ENCODE results near the gene SELL.
"Not testable (repeated sequence)": the region's sequence is repeated elsewhere in the genome, so short reads cannot be mapped to it uniquely, and the experiment has no call there.

Gene SELL

GRCh38 chr1:169701261-169702005 lies 10.0 kb downstream of the SELL start:
- Histone ChIP-seq H3K9me3 (ENCODE audit: control insufficient read depth, insufficient read depth, low read length) (no peaks in the 10 kb centered on the region), H3K36me3 (ENCODE audit: control insufficient read depth, insufficient read depth, low read length) (no peaks in the 10 kb centered on the region), H3K27me3 (ENCODE audit: control insufficient read depth, insufficient read depth, low read length) (no peaks in the 10 kb centered on the region), H3K4me3 (ENCODE audit: low read depth, low read length) (no peak overlapping the region), H3K4me1 (ENCODE audit: control insufficient read depth, insufficient read depth, low read length) (no peaks in the 10 kb centered on the region), H3K9ac (ENCODE audit: low read depth, low read length) (no peak overlapping the region)

DNA sequence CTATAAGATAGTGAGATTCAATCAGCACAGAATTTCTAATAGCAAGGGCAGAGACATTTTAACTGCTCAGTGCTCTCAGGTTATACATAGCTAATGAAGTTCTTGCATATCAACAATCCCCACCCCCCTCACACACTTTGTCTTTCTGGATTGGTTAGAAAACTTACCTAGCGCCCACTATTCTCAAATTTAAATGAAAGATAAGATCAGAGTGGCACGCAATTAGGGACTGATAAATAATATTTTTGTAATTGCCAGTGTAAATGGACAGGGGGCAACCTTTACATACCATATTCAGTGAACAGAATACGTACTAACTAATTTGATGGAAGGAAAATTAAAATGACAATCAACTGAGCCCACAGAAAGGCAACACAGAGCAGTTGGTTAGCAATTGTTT lies 11.7 kb downstream of the SELL start:
- H3K36me3 ChIP-seq (ENCODE audit: control insufficient read depth, insufficient read depth, low read length): no peaks in the 10 kb centered on the region
- peaks cover 5% of the 10 kb centered on the region for H3K27me3 ChIP-seq (ENCODE audit: control insufficient read depth, insufficient read depth, low read length)
- H3K4me3 ChIP-seq (ENCODE audit: low read depth, low read length): no peak overlapping the region

GRCh38 chr1:169698976-169699375 lies 12.4 kb downstream of the SELL start:
- H3K36me3 ChIP-seq (ENCODE audit: control insufficient read depth, insufficient read depth, low read length): no peaks in the 10 kb centered on the region
- H3K27me3 ChIP-seq (ENCODE audit: control insufficient read depth, insufficient read depth, low read length): peaks cover 5% of the 10 kb centered on the region
- H3K9me3 ChIP-seq (ENCODE audit: control insufficient read depth, insufficient read depth, low read length): no peaks in the 10 kb centered on the region
- no peaks in the 10 kb centered on the region for H3K4me1 ChIP-seq (ENCODE audit: control insufficient read depth, insufficient read depth, low read length)
- H3K9ac ChIP-seq (ENCODE audit: low read depth, low read length): no peak overlapping the region
- no peak overlapping the region for H3K4me3 ChIP-seq (ENCODE audit: low read depth, low read length)

More for the DNA sequence above, 11.7 kb downstream of the SELL start:
- Histone ChIP-seq H3K9ac (ENCODE audit: low read depth, low read length) (no peak overlapping the region), H3K9me3 (ENCODE audit: control insufficient read depth, insufficient read depth, low read length) (no peaks in the 10 kb centered on the region), H3K4me1 (ENCODE audit: control insufficient read depth, insufficient read depth, low read length) (no peaks in the 10 kb centered on the region)

DNA sequence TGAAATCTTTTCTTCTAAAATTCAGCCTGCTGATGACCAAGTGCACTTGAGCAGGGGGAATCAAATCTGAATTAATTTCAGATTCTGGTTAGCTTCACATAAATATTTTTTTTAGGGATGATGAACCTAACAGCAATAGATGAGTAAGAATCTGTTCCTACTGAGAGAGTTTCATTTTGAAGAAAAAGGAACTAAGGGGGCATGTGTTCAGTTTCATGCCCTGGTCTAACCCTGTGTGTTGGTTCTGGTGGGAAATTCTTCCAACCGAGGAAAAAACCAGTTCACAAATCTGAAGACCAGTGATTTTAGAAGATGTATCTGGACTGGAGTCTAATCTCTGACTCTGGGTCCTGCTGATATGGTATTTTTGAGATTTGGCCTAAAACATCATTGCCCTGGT lies 13.7 kb downstream of the SELL start:
- Histone ChIP-seq H3K9me3 (ENCODE audit: control insufficient read depth, insufficient read depth, low read length) (no peaks in the 10 kb centered on the region), H3K27me3 (ENCODE audit: control insufficient read depth, insufficient read depth, low read length) (peaks cover 5% of the 10 kb centered on the region), H3K4me3 (ENCODE audit: low read depth, low read length) (no peak overlapping the region), H3K4me1 (ENCODE audit: control insufficient read depth, insufficient read depth, low read length) (no peaks in the 10 kb centered on the region), H3K36me3 (ENCODE audit: control insufficient read depth, insufficient read depth, low read length) (no peaks in the 10 kb centered on the region), H3K9ac (ENCODE audit: low read depth, low read length) (no peak overlapping the region)

DNA sequence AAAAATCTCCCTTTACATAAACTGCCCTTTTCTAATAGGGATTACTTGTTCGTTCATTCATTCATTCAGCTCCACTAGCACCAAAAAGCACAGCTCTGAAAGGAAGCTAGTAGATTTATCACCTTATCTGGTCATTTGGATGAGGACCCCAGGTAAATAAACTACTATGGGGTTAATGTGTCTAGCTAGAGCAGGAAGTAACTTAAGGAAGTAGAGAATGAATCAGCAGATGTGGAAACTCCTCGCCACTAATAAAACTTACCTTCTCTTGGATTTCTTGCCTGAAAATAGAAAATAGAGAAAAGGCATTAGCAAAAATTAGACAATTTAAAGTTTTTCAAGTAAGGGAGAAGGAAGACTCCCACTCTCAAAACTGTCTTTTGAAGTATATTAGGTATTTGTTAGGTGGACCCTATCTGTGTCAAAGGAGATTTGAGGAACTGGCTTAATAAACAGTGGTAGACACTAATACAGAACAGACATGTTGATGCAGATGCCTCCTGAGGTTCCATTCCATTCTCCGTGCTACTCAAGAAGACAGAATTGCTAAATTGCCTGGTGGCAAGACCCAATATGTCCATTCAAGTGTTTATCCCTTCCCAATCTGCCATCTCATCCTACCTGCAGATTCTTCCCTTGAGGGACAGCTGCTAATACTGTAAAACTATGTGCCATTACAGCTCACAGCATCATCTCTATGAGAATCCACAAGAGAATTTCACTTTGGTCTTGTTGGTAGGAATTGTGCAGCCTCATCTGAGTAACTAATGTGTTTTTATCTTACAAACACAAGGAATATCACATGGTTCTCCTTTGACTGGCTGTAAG lies 14.9 kb downstream of the SELL start:
- H3K36me3 ChIP-seq (ENCODE audit: control insufficient read depth, insufficient read depth, low read length): no peaks in the 10 kb centered on the region
- peaks cover 12% of the 10 kb centered on the region for H3K27me3 ChIP-seq (ENCODE audit: control insufficient read depth, insufficient read depth, low read length)
- no peaks in the 10 kb centered on the region for H3K4me1 ChIP-seq (ENCODE audit: control insufficient read depth, insufficient read depth, low read length)
- no peak overlapping the region for H3K4me3 ChIP-seq (ENCODE audit: low read depth, low read length)
- no peak overlapping the region for H3K9ac ChIP-seq (ENCODE audit: low read depth, low read length)
- no peaks in the 10 kb centered on the region for H3K9me3 ChIP-seq (ENCODE audit: control insufficient read depth, insufficient read depth, low read length)

DNA sequence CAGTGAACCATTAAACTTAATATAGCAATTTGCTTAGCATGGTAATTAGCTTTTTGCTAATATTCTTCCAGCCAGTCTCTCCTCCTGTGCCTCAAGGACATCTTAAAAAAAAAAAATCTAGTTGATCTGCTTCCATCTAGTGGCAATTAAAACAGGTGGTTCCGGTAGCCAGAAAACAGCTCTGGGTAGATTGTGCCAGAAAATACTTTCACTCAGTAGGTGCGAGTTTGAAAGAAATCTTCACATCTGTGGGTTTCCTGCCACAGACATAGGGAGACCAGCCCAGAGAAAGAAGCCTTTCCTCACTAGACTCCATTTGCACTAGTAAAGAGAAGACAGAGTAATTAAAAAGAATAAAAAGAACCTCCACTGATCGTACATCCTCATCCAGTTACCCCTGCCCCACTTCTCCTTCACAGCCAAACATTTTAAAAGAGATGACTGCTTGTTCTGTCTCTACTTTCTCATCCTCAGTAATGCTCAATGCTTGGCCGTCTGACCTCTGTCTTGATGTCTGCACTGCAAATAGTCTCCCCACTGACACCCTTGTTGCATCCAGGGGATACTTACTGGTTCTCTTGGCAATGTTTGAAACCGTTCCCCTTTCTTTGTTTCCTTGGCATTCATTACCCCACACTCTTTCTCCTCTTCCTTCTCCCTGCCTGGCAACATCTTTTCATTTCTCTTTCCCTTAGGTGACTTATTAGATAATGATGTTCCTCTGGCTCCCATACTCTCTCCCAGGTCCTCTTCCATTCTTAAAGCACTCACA lies 16.9 kb downstream of the SELL start:
- H3K36me3 ChIP-seq (ENCODE audit: control insufficient read depth, insufficient read depth, low read length): no peaks in the 10 kb centered on the region
- no peak overlapping the region for H3K4me3 ChIP-seq (ENCODE audit: low read depth, low read length)
- no peaks in the 10 kb centered on the region for H3K9me3 ChIP-seq (ENCODE audit: control insufficient read depth, insufficient read depth, low read length)
- no peak overlapping the region for H3K9ac ChIP-seq (ENCODE audit: low read depth, low read length)
- peaks cover 29% of the 10 kb centered on the region for H3K27me3 ChIP-seq (ENCODE audit: control insufficient read depth, insufficient read depth, low read length)
- H3K4me1 ChIP-seq (ENCODE audit: control insufficient read depth, insufficient read depth, low read length): peaks cover 7% of the 10 kb centered on the region

- no peaks in the 10 kb centered on the region for H3K9me3 ChIP-seq (ENCODE audit: control insufficient read depth, insufficient read depth, low read length)
- H3K36me3 ChIP-seq (ENCODE audit: control insufficient read depth, insufficient read depth, low read length): no peaks in the 10 kb centered on the region
- no peak overlapping the region for H3K9ac ChIP-seq (ENCODE audit: low read depth, low read length)
- no peak overlapping the region for H3K4me3 ChIP-seq (ENCODE audit: low read depth, low read length)
- H3K4me1 ChIP-seq (ENCODE audit: control insufficient read depth, insufficient read depth, low read length): peaks cover 7% of the 10 kb centered on the region
- H3K27me3 ChIP-seq (ENCODE audit: control insufficient read depth, insufficient read depth, low read length): peaks cover 42% of the 10 kb centered on the region
These were observed 18.5 kb downstream of the SELL start for GRCh38 chr1:169692756-169693460.

GRCh38 chr1:169690489-169690888 lies 20.9 kb downstream of the SELL start:
- Histone ChIP-seq H3K27me3 (ENCODE audit: control insufficient read depth, insufficient read depth, low read length) (peaks cover 56% of the 10 kb centered on the region), H3K4me3 (ENCODE audit: low read depth, low read length) (no peak overlapping the region), H3K4me1 (ENCODE audit: control insufficient read depth, insufficient read depth, low read length) (peaks cover 7% of the 10 kb centered on the region), H3K9me3 (ENCODE audit: control insufficient read depth, insufficient read depth, low read length) (no peaks in the 10 kb centered on the region), H3K36me3 (ENCODE audit: control insufficient read depth, insufficient read depth, low read length) (no peaks in the 10 kb centered on the region), H3K9ac (ENCODE audit: low read depth, low read length) (no peak overlapping the region)

GRCh38 chr1:169689395-169689794 lies 22.0 kb downstream of the SELL start:
- Histone ChIP-seq H3K27me3 (ENCODE audit: control insufficient read depth, insufficient read depth, low read length) (peaks cover 53% of the 10 kb centered on the region), H3K36me3 (ENCODE audit: control insufficient read depth, insufficient read depth, low read length) (no peaks in the 10 kb centered on the region), H3K4me3 (ENCODE audit: low read depth, low read length) (no peak overlapping the region), H3K4me1 (ENCODE audit: control insufficient read depth, insufficient read depth, low read length) (peaks cover 7% of the 10 kb centered on the region), H3K9me3 (ENCODE audit: control insufficient read depth, insufficient read depth, low read length) (no peaks in the 10 kb centered on the region), H3K9ac (ENCODE audit: low read depth, low read length) (no peak overlapping the region)

- H3K9ac ChIP-seq (ENCODE audit: low read depth, low read length); H3K4me1 ChIP-seq (ENCODE audit: control insufficient read depth, insufficient read depth, low read length); H3K36me3 ChIP-seq (ENCODE audit: control insufficient read depth, insufficient read depth, low read length); H3K9me3 ChIP-seq (ENCODE audit: control insufficient read depth, insufficient read depth, low read length); H3K4me3 ChIP-seq (ENCODE audit: low read depth, low read length): not testable (repeated sequence)
- H3K27me3 ChIP-seq (ENCODE audit: control insufficient read depth, insufficient read depth, low read length): peaks cover 56% of the 10 kb centered on the region
These were observed 23.0 kb downstream of the SELL start for GRCh38 chr1:169688377-169688776.

GRCh38 chr1:169683661-169684060 lies 27.8 kb downstream of the SELL start:
- no peak overlapping the region for H3K4me3 ChIP-seq (ENCODE audit: low read depth, low read length)
- no peaks in the 10 kb centered on the region for H3K9me3 ChIP-seq (ENCODE audit: control insufficient read depth, insufficient read depth, low read length)
- H3K27me3 ChIP-seq (ENCODE audit: control insufficient read depth, insufficient read depth, low read length): peaks cover 60% of the 10 kb centered on the region
- H3K4me1 ChIP-seq (ENCODE audit: control insufficient read depth, insufficient read depth, low read length): no peaks in the 10 kb centered on the region
- H3K9ac ChIP-seq (ENCODE audit: low read depth, low read length): no peak overlapping the region
- no peaks in the 10 kb centered on the region for H3K36me3 ChIP-seq (ENCODE audit: control insufficient read depth, insufficient read depth, low read length)
